ENCODE results near the gene C9. TPM values are rescaled to one million over a fixed set of nuclear protein-coding genes. Genes with fewer than 3 reads are reported as not detected.

The C9 gene
- polyA plus RNA-seq, 1 donor from 2014 or later = not detected

DNA sequence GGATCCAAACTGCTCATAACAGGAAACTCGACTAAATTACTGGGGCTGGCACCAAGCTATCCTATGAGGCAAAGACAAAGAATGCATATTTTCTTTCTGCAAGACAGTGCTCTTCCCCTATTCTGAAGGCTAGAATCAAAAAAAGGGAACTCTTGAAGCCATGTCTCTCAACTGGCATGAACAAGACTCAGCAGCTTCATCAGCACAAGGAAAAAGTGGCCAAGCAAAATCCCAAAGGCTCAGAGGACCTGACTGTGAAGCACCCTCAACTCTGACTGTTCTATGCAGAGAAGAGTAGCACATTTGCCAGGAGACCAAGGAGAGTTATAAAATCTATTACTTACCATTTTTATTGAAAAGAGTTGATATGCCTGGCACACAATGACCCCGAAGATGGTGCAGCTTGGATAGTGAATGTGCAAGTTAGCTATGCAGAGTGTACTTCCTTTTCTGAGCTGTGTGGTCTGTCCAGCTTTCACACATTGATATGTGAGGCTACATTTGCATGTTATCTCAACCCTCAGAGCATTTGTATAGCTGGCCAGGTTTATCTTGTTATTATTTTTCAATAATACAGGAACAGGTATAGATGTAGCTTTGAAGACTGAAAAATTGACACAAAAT lies 94.0 kb downstream of the C9 start:
- H3K27ac ChIP-seq (ENCODE audit: low read length) = no peak overlapping the region
- no peak for TF ChIP-seq MXI1 (conservative IDR thresholded peaks at IDR 0.05; ENCODE audit: poor library complexity, severe bottlenecking)
- no peak overlapping the region for H2AFZ ChIP-seq (ENCODE audit: low read depth, low read length)
- H3K79me2 ChIP-seq (replicated peaks; ENCODE audit: insufficient read depth, low read length) = no peaks in the 10 kb centered on the region
- H3F3A ChIP-seq (ENCODE audit: insufficient read depth, low read length, poor library complexity, severe bottlenecking) = no peaks in the 10 kb centered on the region
- H3K27me3 ChIP-seq (ENCODE audit: insufficient read depth, low read depth, low read length) = no peaks in the 10 kb centered on the region
- H3K9ac ChIP-seq (ENCODE audit: low read length) = no peak overlapping the region
- no peak overlapping the region for H3K4me3 ChIP-seq (ENCODE audit: low read length)
- H3K36me3 ChIP-seq (ENCODE audit: insufficient read depth, low read length) = no peaks in the 10 kb centered on the region
- no peaks in the 10 kb centered on the region for H4K20me1 ChIP-seq (ENCODE audit: insufficient read depth)
- no peak overlapping the region for H3K4me2 ChIP-seq (ENCODE audit: low read length)
- no peaks in the 10 kb centered on the region for H3K9me3 ChIP-seq (ENCODE audit: low read length)
- no peaks in the 10 kb centered on the region for H3K9me2 ChIP-seq (ENCODE audit: insufficient read depth, low read length)

DNA sequence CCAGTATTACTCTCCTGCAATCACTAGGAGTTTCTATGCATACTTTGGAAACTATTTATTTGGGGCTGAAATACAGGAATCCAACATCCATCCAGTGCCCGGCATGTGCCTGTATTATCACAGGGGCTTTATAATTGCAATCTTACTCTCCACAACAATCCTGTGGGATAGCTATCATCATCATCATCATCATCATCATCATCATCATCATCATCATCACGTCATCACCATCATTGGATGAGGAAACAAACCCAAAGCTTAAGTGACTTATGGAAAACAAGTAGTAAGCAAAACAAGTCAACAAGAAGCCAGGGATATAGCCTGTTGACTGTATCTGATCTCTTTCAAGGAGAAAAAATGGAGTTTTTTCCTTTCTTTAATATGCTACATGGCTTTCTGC lies 97.1 kb downstream of the C9 start:
- Histone ChIP-seq H3K9me3 (ENCODE audit: low read length) (no peaks in the 10 kb centered on the region), H3K27ac (ENCODE audit: low read length) (no peak overlapping the region), H3K79me2 (replicated peaks; ENCODE audit: insufficient read depth, low read length) (no peaks in the 10 kb centered on the region), H3K4me3 (ENCODE audit: low read length) (no peak overlapping the region), H4K20me1 (ENCODE audit: insufficient read depth) (no peaks in the 10 kb centered on the region), H2AFZ (ENCODE audit: low read depth, low read length) (no peak overlapping the region), H3K9ac (ENCODE audit: low read length) (no peak overlapping the region), H3K27me3 (ENCODE audit: insufficient read depth, low read depth, low read length) (no peaks in the 10 kb centered on the region), H3K4me2 (ENCODE audit: low read length) (no peak overlapping the region), H3F3A (ENCODE audit: insufficient read depth, low read length, poor library complexity, severe bottlenecking) (no peaks in the 10 kb centered on the region), H3K9me2 (ENCODE audit: insufficient read depth, low read length) (no peaks in the 10 kb centered on the region), H3K36me3 (ENCODE audit: insufficient read depth, low read length) (no peaks in the 10 kb centered on the region)
- TF ChIP-seq TAF1 (IDR thresholded peaks at IDR 0.05; ENCODE audit: low read depth) (no peak), EP300 (conservative IDR thresholded peaks at IDR 0.05; ENCODE audit: poor library complexity, severe bottlenecking) (no peak), POLR2AphosphoS5 (IDR thresholded peaks at IDR 0.05) (no peak), MXI1 (conservative IDR thresholded peaks at IDR 0.05; ENCODE audit: poor library complexity, severe bottlenecking) (no peak), EZH2 (IDR thresholded peaks at IDR 0.05; ENCODE audit: borderline replicate concordance, insufficient read depth, low read length, poor library complexity, severe bottlenecking) (no peak), RAD21 (conservative IDR thresholded peaks at IDR 0.05) (no peak), SMC3 (conservative IDR thresholded peaks at IDR 0.05; ENCODE audit: poor library complexity) (no peak)
- TF ChIP-seq, protein P1, sequence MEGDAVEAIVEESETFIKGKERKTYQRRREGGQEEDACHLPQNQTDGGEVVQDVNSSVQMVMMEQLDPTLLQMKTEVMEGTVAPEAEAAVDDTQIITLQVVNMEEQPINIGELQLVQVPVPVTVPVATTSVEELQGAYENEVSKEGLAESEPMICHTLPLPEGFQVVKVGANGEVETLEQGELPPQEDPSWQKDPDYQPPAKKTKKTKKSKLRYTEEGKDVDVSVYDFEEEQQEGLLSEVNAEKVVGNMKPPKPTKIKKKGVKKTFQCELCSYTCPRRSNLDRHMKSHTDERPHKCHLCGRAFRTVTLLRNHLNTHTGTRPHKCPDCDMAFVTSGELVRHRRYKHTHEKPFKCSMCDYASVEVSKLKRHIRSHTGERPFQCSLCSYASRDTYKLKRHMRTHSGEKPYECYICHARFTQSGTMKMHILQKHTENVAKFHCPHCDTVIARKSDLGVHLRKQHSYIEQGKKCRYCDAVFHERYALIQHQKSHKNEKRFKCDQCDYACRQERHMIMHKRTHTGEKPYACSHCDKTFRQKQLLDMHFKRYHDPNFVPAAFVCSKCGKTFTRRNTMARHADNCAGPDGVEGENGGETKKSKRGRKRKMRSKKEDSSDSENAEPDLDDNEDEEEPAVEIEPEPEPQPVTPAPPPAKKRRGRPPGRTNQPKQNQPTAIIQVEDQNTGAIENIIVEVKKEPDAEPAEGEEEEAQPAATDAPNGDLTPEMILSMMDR (IDR thresholded peaks at IDR 0.05; ENCODE audit: poor library complexity, severe bottlenecking) = no peak
- TF ChIP-seq, protein P2, sequence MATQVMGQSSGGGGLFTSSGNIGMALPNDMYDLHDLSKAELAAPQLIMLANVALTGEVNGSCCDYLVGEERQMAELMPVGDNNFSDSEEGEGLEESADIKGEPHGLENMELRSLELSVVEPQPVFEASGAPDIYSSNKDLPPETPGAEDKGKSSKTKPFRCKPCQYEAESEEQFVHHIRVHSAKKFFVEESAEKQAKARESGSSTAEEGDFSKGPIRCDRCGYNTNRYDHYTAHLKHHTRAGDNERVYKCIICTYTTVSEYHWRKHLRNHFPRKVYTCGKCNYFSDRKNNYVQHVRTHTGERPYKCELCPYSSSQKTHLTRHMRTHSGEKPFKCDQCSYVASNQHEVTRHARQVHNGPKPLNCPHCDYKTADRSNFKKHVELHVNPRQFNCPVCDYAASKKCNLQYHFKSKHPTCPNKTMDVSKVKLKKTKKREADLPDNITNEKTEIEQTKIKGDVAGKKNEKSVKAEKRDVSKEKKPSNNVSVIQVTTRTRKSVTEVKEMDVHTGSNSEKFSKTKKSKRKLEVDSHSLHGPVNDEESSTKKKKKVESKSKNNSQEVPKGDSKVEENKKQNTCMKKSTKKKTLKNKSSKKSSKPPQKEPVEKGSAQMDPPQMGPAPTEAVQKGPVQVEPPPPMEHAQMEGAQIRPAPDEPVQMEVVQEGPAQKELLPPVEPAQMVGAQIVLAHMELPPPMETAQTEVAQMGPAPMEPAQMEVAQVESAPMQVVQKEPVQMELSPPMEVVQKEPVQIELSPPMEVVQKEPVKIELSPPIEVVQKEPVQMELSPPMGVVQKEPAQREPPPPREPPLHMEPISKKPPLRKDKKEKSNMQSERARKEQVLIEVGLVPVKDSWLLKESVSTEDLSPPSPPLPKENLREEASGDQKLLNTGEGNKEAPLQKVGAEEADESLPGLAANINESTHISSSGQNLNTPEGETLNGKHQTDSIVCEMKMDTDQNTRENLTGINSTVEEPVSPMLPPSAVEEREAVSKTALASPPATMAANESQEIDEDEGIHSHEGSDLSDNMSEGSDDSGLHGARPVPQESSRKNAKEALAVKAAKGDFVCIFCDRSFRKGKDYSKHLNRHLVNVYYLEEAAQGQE (IDR thresholded peaks at IDR 0.05; ENCODE audit: borderline replicate concordance) = no peak

Measured in neural cell (in vitro differentiated cells).